T-helper 2 cell (primary cell): ENCODE data around the gene MYO7A.

Source experiments
- DNase-seq, 5 experiments: peaks; one replicate each; pipeline versions ENCODE4 v3.0.0 to v3.0.0-alpha.2; 2012 to 2022

The MYO7A gene

DNA sequence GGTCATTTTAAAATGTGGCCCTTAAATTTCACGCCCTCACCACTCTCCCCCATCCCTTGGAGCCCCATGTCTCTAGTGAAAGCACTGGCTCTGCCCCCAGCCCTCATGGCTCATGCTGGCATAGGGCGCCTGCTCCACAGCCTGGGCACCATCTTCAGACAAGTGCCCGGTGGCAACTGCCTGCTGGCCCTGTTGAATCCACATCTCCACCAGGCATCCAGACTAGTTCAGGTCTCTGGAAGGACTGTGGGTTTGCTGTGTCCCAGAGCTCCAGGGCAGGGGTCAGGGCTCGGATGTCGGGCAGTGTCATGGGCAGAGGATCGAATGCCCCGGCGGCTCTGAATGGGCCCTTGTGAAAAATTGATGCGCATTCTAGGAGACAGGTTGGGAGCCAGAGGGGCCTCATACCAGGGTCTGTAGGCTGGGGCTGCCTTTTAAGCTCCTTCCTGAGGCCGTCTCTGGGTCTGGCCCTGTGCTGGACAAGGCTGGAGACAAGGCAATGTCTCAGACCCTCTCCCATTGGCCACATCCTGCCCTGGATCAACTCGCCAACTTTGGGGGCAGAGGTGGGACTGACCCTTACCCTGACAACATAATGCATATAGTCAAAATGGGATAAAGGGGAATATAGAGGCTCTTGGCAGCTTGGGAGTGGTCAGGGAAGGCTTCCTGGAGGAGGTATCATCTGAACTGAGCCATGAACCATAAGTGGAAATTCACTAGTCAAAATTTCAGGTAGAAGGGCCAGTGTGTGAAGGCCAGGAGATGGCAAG, 1.2 kb downstream of the MYO7A start:
- DNase-seq: no peak

DNA sequence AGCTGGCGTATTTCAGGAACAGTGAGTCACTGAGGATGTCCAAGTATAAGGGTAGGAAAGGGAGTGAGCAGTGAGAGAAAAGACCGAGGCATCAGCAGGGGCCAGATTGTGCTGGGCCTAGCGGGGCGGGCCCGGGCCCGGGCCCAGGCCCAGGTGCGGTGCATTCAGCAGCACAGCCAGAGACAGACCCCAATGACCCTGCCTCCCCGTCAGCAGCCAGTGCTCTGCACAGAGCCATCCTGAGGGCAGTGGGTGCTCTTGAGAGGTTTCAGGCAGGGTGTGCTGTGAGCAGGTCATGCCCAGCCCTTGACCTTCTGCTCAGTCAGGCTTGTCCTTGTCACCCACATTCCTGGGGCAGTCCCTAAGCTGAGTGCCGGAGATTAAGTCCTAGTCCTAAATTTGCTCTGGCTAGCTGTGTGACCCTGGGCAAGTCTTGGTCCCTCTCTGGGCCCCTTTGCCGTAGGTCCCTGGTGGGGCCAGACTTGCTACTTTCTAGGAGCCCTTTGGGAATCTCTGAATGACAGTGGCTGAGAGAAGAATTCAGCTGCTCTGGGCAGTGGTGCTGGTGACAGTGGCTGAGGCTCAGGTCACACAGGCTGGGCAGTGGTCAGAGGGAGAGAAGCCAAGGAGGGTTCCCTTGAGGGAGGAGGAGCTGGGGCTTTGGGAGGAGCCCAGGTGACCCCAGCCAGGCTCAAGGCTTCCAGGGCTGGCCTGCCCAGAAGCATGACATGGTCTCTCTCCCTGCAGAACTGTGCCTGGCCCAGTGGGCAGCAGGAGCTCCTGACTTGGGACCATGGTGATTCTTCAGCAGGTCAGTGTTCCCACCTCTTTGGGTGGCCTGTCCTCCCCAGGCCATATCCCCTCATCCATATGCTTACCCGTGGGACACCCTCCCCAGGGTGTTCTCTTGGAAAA, 2.1 kb downstream of the MYO7A start:
- DNase-seq: no peak

DNA sequence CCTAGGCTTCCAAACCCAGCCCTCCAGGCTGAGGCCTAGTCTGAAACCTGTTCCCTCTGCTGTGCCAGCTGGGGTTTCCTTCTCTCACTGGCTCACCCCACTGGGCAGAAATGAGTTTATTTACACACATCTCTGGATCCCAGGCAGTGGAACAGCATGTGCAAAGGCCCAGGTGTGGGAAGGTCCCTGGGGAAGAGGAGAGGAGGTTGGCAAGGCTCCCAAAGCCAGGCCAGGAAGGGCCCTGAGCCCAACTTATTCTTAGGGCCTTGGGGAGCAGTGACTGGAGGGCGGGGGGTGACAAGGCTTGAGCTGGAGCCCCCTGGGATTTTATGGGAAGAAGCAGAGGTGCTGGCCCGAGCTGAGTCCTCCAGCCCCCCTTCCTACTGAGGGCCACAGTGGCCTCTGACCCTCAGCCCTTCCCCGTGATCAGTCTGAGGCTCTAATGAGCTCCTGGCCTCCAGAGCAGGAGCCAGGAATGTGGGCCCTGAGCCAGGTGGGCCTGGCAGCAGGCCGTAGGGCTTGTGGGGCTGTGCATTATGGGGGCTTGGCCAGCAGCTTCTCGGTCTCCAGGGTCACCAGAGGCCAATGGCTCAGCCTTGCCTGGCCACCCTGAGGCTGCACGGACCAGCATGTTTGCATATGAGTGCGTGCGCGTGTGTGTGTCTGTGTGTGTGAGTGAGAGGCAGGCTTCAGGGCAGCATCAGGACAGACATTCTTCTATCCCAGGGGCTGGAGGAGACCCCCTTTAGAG, 2.9 kb downstream of the MYO7A start:
- DNase-seq: no peak

DNA sequence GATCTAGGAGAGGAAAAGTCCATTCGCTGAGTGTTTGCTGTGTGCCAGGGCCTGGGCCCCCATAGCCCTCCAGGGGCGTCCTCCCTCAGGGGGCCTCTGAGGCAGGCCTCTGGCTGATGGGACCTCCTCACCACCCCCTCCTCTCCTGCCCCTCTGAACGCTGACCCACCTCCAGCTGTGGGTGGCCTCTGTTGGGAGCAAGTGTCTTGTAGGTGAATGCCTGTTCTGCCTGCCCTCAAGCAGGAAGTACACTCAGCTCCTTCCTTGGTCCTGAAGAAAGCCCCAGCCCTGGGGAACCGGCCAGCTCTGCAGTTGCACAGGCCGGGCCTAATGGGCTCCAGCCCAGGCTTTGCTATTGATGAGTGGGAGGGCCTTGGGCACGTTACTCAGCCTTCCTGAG, 3.5 kb downstream of the MYO7A start:
- no peak for DNase-seq

DNA sequence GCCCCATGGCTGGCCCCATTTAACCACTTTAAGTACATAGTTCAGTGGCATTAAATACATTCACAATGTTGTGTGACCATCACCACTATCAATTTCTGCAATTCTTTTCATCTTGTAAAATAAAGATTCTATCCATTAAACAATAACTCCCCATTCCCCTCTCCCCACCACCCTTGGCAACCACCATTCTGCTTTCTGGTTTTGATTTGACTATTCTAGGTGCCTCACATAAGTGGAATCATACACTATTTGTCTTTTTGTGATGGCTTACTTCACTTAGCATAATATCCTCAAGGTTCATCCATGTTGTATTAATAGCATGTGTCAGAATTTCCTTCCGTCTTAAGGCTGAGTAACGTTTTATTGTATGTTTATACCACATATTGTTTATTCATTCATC, 7.0 kb downstream of the MYO7A start:
- no peak for DNase-seq

DNA sequence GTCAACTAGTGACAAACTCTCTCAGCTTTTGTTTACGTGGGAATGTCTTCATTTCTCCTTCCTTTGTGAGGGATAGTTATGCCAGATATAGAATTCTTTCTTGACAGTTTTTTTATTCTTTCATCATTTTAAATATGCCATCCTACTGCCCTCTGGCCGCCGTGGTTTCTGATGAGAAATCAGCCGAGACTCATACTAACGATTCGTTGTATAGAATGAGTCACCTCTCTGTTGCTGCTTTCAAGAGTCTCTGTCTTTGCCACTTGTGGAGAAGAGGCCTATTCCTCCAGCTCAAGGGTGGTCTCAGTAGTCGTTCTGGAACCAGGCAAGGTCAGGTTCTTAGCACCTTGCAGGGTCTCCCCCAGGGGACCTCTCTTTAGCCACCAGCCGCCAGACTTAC, 8.0 kb downstream of the MYO7A start:
- DNase-seq: peak in 1 of 5 experiments; percentile 39

DNA sequence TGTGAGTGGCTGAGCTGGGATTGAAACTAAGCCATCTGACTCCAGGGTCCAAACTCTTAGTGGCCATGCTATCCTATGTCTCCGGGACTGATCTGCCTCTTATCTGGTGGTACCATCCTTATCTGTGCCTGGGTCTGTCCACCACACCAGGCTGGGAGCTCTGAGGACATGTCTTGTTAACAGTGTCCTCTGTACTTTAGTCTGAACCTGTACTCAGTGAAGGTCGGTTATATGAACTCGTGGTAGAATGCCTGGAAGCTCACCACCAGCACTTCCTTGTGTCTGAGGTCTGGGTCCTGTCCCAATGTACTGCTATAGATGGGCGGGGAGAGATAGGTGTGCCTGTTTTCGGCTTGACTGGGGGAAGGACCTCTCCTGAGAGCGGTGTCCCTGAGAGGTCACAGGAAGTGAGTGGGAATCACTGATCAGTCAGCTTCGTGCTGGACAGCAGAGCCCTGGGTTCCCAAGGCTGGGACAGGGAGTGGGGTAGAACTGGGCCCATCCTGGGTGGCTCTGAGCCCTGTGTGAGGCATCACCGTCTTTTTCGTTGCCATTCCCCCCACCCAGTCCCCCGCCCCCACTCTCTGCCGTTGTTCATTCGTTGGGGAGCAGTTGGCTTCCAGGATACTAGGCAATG, 8.9 kb downstream of the MYO7A start:
- DNase-seq: no peak

DNA sequence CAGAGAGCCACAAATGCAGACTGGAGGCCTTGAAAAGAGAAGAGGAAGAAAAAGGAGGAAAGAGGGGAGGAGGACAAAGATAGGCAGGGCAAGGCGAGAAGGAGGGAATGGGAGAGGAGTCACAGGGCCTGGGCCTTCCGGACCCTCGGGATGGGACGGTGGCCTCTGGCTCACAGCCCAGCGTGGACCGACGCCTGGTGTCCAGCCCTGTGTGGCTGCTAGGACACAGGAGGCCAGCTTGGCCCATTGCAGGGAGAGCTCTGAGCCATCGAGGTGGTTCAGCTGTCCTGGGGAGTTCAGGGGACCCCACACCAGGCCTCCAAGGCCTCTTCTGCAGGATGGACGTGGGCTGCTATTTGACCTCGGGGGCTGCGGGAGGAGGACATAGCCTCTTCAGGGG, 9.4 kb downstream of the MYO7A start:
- no peak for DNase-seq

DNA sequence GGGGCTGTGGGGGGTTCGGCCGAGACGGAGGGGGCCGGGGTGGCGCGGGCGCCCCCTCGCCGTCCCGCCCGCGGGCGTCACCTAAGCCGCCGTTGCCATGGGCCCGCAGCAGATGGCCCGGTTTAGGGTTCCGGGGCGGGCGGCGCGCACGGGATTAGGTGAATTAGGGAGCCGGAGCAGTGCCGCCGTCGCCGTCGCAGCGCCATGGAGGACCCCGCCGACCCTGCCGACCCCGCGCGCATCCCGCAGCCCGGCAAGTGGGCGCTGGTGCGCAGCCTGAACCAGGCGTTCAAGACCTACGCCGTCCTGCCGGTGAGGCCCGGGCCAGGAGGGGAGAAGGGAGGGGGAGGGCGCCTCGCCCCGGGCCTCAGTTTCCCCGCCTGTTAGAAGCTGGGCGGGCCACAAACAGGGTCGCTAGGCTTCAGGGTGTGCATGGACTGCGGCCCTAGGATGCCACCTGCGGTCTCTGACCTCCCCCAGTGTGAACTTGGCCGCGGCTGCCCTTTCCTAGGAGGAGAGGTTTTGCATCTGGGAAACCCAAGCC, 10.1 kb downstream of the MYO7A start:
- DNase-seq: no peak

DNA sequence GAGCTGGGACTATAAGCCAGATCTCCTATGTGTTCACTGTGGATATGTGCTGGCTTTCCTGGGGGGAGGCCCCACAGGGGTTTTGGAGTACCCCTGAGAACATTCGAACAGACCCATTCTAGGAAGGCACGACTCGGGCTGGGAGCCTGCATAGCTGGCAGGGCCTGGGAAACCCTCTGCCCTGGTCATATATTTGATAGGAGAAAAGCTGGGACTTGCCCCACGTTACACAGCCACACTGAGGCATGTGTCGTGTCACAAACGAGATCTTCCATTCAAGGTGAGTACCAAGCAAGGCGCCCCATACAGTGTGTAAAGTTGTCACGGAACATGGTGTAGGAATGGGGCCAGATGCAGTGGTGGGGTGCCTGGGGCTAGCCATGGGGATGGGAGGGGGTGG, 11.2 kb downstream of the MYO7A start:
- no peak for DNase-seq

DNA sequence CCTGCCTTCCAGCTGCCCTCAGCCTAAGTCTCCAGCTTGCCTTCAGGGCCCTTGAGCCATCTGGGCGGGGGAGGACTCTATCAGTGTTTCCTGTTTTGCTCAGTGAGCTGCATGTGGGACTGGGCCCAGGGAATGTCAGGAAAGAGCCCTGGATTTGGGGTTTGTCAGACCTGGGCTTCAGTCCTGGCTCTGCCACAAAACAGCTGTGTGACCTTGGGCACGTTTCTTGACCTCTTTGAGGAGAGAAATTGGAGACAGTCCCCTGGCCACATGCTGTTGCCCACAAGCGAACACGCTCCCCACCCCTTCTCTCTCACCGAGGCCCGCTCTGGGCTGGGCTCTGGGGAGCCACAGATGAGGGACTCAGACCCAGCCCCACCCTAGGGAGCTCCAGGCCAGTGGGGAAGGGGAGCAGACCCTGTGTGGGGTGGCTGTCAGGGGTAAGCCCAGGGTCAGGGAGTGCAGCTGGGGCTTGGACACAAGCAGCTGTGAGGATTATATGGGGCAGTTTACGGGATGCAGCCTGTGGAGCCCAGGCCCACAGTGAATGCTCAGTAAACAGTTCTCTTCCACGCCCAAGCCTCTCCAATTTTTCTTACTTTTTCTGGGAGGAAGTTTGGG, 12.3 kb downstream of the MYO7A start:
- DNase-seq: no peak

DNA sequence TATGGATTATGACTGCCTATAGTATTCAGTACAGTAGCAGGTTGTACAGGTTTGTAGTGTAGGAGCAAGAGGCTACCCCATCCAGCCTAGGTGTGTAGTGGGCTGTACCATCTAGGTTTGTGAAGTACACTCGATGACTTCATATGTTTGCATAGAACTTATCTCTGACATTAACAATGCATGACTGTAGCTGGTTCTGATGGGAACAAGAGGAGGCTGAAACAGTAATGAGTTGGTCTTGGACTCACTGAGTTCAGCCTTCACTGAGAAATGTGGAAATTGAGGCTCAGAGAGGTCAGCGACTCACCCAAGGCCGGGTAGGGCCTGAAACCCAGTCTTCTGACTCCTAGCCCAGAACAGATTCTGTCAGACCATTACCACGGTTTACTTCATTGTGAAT, 13.0 kb downstream of the MYO7A start:
- DNase-seq: no peak

DNA sequence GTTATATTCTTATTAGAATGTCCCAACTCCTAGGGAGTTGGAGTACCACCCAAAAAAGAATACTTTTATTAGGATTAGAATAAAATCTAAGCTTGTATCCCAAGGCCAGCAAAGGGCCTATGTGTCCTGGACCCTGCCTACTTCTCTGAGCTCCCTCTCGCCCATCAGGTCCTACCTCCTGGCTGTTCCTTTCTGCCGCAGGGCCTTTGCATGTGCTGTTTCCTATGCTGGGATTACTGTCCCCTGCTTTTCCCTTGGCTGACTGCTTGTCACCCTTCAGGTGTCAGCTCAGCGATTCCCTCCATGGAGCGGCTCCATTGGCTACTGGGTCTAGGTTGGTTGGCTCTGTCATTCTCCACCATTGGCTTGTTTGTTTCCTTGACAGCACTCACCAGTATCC, 13.4 kb downstream of the MYO7A start:
- DNase-seq: no peak

DNA sequence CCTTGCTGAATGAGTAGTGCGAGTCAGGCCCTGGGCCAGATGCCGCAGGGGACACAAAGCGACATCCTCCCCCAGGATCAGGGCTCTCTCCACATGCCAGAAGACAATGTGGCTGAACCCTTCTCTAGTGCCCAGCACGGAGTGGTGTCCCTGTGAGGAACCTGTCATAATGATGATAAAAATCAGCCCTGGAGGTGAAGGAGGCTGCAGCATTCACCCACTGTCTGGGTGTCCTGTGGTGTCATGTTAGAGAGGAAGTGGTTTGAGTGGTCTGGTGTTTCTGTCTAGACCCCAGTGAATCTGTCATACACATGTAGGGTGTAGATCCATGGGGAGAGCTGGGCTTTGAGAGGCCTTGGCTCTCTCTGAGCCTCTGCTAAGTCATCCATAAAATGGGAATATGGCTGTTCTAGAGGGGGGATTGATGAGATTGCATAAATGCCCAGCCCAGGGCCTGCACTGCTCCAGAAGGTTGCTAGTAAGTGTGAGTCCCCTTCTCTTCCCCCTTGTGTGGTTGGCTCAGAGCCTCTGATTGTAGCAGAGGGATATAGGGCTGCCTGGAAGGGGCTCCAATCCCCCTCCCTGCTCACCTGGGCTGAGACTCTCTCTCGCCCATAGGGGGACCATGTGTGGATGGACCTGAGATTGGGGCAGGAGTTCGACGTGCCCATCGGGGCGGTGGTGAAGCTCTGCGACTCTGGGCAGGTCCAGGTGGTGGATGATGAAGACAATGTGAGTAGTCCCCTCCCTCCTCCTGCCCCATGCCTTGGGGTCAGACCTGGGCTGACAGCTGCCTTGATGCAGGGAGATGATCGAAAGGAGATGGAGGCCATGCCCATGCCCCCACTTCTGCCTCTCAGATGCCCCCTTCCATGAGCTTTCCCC, 14.3 kb downstream of the MYO7A start:
- DNase-seq: peak in 2 of 5 experiments; percentile 52 to 72

DNA sequence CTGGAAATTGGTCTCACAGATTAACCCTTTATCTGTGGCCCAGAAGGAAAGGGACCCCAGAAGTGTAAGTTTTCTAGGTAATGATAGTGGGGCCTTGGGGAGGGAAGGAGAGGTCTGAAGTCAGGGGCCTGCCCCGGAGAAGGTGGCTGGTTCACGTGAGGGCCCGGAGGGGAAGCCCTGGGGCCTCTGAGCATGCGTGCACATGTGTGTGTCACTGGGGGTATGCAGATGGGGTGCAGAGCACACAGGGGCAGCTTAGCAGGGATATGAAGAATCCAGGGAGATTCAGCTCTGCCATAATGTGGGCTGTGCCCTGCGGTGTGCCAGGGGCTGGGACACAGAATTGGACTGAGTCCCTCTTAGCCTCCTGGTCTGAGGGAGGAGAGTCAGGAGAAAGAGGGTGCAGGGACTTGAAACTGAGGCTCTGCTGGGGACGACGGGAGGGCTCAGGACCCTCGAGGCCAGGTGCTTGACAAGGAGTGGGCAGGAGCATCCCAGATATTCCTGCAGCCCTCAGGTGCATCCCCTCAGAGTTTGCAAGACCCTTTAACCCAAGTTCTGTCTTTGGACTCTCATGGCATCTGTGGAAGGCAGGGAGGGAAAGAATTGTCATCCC, 15.5 kb downstream of the MYO7A start:
- no peak for DNase-seq

DNA sequence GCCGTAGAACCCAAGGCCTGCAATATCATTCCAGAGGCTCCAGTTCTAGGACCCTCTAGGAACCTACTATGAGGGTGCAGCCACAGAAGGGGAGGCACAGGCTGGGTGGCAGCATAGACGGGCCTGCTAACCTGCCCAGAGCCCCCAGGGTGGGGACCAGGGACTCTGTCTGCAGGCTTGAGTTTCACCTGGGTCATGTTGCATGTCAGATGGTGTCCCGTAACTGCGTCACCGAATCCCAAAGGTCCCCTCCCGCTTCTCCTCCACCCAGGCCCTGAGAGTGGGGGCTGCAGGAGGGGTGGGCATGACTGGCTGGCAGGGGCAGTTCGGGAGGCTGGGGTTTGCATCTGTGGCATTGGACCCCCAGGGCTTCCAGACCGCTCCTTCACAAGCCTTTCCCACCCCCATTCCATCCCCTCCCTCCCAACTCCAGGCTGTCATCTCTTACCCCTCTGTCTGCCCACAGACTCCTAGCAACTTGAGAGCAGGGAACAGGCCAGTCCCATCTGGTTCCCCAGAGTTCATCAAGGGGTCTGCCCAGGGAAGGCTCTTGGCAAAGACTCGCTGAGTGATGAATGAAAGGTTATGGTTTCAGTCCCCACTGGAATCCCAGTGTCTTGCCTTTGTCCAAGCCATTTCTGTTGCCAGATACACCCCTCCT, 16.3 kb downstream of the MYO7A start:
- no peak for DNase-seq

DNA sequence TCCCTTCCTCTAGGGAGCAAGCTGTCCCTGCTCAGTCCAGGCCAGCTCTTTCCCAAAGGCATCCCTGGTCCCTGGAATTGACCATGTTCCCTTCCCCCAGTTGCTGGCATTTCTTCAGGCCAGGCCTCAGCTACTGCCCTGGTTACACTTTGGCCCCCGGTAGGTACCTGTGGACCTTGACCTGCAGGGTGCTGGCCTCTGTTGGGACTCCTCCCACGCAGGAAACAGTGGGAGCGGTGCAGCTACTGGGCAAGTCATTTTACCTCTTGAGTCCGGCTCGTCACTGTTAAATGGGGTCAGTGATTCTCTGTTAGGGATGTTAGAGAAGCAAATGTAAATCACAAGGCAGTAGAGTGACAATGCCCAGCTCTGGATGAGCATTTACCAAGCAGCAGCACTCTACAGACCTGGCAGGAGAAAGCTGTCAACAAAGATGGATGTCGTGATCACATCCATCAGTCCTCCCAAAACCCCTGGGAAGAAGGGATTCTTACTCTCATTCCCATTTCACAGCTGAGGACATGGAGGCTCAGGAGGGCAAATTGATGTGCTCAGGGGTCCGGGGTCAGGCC, 16.9 kb downstream of the MYO7A start:
- no peak for DNase-seq

DNA sequence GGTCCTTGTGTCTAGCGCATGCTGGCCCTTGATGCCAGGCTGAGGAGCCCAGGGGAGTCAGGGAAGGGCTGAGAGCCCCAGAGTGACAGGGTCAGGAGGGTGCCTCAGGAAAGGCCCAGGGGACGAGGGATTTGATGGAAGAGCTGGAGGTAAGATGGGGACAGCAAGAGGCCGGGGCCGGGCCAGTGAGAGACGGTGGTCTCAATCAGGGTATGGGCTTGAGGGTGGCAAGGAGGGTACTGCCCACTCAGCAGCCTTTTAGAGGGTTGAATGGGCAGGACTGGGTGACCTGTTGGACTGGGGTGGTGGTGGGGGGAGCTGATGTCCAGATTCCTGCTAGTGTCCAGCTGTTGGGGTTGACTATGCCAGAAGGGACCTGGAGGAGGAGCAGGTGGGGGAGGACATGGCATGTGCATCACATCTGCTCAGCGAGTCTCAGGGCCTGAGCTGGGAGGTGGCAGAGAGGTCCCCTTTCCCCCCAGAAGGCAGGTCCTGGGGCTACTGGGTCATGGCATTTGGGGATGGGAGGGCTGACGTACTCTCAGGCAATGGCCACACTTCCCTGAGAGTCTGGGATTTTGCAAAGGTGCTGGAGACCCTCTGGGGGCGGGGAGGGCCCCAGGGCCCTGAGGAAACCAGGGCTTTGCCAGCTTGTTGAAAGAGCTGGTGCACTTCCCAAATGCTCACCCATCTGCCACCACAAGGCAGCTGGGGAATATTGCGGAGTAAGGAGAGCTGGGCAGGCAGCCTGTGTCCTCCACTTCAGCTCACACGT, 18.4 kb downstream of the MYO7A start:
- no peak for DNase-seq

DNA sequence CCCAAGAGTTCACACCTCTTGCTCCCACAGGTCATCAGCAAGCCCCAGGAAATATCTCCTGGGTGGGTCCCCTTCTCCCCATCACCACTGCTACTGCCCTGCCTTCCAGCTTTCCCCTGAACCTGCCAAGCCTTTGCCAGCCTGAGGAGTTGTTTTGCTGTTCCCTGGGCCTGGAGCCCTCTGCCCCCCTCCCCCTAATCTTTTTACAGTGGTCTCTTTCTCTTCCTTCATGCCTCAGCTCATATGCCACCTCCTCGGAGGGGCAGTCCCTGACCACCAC, 18.9 kb downstream of the MYO7A start:
- no peak for DNase-seq
